Germinal center (tissue), 1 donor: Measurements from ENCODE around the gene UNC13D.
"Not testable (repeated sequence)": the region's sequence is repeated elsewhere in the genome, so short reads cannot be mapped to it uniquely, and the experiment has no call there.

Source experiments
- DNase-seq: peaks from one replicate; pipeline ENCODE4 v3.0.0; 2012; ENCODE audit warnings: mixed read lengths, low spot score

UNC13D gene

GRCh38 chr17:75799402-75799801 lies 44.8 kb downstream of the UNC13D start:
- no peak for DNase-seq

- no peak for DNase-seq
Observed at GRCh38 chr17:75795820-75796607, 48.2 kb downstream of the UNC13D start.

GRCh38 chr17:75793460-75793859 lies 50.7 kb downstream of the UNC13D start:
- no peak for DNase-seq

GRCh38 chr17:75791254-75791653 lies 53.0 kb downstream of the UNC13D start:
- no peak for DNase-seq

GRCh38 chr17:75785016-75785890 lies 59.0 kb downstream of the UNC13D start:
- DNase-seq, result peak; percentile 86

GRCh38 chr17:75784473-75785015 lies 59.7 kb downstream of the UNC13D start, which contains the start of gene UNK:
Gene UNK (plus strand): TSS chr17:75784806. CDS start chr17:75784881, 75 bp downstream.
- peak; percentile 97 for DNase-seq

- no peak for DNase-seq
Observed at GRCh38 chr17:75783803-75784472, 60.3 kb downstream of the UNC13D start.

GRCh38 chr17:75783069-75783783 lies 61.0 kb downstream of the UNC13D start:
- peak; percentile 48 for DNase-seq

GRCh38 chr17:75779987-75780889 lies 64.0 kb downstream of the UNC13D start:
- no peak for DNase-seq

GRCh38 chr17:75779250-75779986 lies 64.8 kb downstream of the UNC13D start:
- DNase-seq, result peak; percentile 98

GRCh38 chr17:75778861-75779249 lies 65.3 kb downstream of the UNC13D start:
- DNase-seq, result peak; percentile 44

- not testable (repeated sequence) for DNase-seq
Observed at GRCh38 chr17:75778066-75778860, 65.9 kb downstream of the UNC13D start.

GRCh38 chr17:75777296-75777922 lies 66.8 kb downstream of the UNC13D start:
- no peak for DNase-seq
